HG03039 (cell line): ENCODE results near the gene AKIRIN2.

Experiments
- ATAC-seq: cut with Tn5 transposase; IDR thresholded peaks from one replicate; pipeline ENCODE4 v1.9.1; 2021; ENCODE audit warnings: mild to moderate bottlenecking, moderate library complexity; ENCODE audit not compliant: unreplicated experiment

AKIRIN2 gene

GRCh38 chr6:87658516-87658915 is 43.5 kb downstream of the AKIRIN2 start:
- no peak for ATAC-seq

- no peak for ATAC-seq
Measured at GRCh38 chr6:87656857-87657256, 45.2 kb downstream of the AKIRIN2 start.

- ATAC-seq, result no peak
Measured at GRCh38 chr6:87655824-87656223, 46.2 kb downstream of the AKIRIN2 start.

- no peak for ATAC-seq
Measured at GRCh38 chr6:87654875-87655454, 47.1 kb downstream of the AKIRIN2 start.

- no peak for ATAC-seq
Measured at GRCh38 chr6:87654122-87654521, 47.9 kb downstream of the AKIRIN2 start.

GRCh38 chr6:87653074-87653962 is 48.7 kb downstream of the AKIRIN2 start:
- ATAC-seq, result no peak

- ATAC-seq, result no peak
Measured at GRCh38 chr6:87645080-87645479, 57.0 kb downstream of the AKIRIN2 start.

GRCh38 chr6:87641065-87641692 is 60.9 kb downstream of the AKIRIN2 start:
- no peak for ATAC-seq

GRCh38 chr6:87639373-87639772 is 62.7 kb downstream of the AKIRIN2 start:
- ATAC-seq, result no peak

GRCh38 chr6:87637106-87637505 is 64.9 kb downstream of the AKIRIN2 start:
- ATAC-seq, result no peak

- no peak for ATAC-seq
Measured at GRCh38 chr6:87636315-87636714, 65.7 kb downstream of the AKIRIN2 start.

- no peak for ATAC-seq
Measured at GRCh38 chr6:87633851-87634250, 68.2 kb downstream of the AKIRIN2 start.

- no peak for ATAC-seq
Measured at GRCh38 chr6:87630746-87631145, 71.3 kb downstream of the AKIRIN2 start.

- no peak for ATAC-seq
Measured at GRCh38 chr6:87628881-87629280, 73.2 kb downstream of the AKIRIN2 start.

GRCh38 chr6:87628424-87628823 is 73.6 kb downstream of the AKIRIN2 start:
- ATAC-seq, result no peak
